Measurements from ENCODE around the gene IL27RA. TPM values are rescaled to one million over a fixed set of nuclear protein-coding genes. Genes with fewer than 3 reads are reported as not detected.
"Not testable (repeated sequence)": the region's sequence is repeated elsewhere in the genome, so short reads cannot be mapped to it uniquely, and the experiment has no call there.

The IL27RA gene
- total and polyA plus RNA-seq, 2 donors (not counting 3 experiments of a cell fraction or from before 2014, with no cell fraction given) = 1.6 to 4.5 TPM

DNA sequence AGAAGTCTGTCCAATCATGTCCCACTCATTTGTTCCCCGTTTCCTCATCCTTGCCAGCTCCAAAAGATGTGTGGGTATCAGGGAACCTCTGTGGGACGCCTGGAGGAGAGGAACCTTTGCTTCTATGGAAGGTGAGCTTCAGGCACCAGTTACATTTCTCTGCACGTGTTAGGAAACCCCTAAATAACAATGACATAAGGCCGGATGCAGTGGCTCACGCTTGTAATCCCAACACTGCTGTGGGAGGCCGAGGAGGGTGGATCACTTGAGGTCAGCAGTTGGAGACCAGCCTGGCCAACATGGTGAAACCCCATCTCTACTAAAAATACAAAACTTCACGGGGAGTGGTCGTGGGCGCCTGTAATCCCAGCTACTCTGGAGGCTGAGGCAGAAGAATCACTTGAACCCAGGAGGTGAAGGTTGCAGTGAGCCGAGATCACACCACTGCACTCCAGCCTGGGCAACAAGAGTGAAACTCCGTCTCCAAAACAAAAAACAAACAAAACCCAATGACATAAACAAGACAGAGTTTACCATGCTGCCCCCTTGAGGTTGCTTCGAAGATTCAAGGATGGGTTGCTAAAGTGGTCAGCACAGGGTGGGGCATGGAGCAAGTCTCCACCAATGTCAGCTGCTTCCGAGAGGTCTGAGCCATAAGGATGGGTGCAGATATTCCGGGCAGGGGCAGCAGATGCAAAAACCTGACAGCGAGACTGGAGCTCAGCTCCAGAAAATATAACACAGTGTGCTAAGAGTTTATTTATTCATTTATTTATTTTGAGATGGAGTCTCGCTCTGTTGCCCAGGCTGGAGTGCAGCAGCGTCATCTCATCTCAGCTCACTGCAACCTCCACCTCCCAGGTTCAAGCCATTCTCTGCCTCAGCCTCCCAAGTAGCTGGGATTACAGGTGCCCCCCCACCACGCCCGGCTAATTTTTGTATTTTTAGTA is 11.4 kb downstream of the IL27RA start:
- ChIA-PET POLR2A (interaction anchor here (0.7 kb wide), 1 partner anchor 819 kb away, joined by 3 read pairs; no protein-coding TSS in a partner anchor), CTCF (interaction anchor here (0.7 to 3.8 kb wide), 20 partner anchors 9 to 163 kb away, joined by 3 to 22 read pairs (median 4); partner anchors contain the start of genes ASF1B, IL27RA, RFX1 and RLN3)
- dilution Hi-C loops (cut with MboI; ENCODE audit: extremely low pct_ligation_motif_present, low sequenced_read_pairs); H3K4me1 ChIP-seq (ENCODE audit: control insufficient read depth, extremely low read depth, insufficient read depth, low read length); H3K36me3 ChIP-seq (ENCODE audit: control insufficient read depth in 2 of 2, extremely low read depth in 1 of 2, insufficient read depth in 2 of 2, low read length in 2 of 2); H3K79me2 ChIP-seq (ENCODE audit: control insufficient read depth, insufficient read depth, low read length); BruUV-seq (replicated peaks); H3K4me3 ChIP-seq (replicated peaks in 1 of 3; ENCODE audit: insufficient read depth in 1 of 3, low read depth in 1 of 3, low read length in 3 of 3); H3K4me2 ChIP-seq (ENCODE audit: insufficient read depth, low read length); H3K9me1 ChIP-seq (replicated peaks; ENCODE audit: control insufficient read depth, extremely low read depth, insufficient read depth, low read length); H4K20me1 ChIP-seq (replicated peaks; ENCODE audit: control insufficient read depth, extremely low read depth, insufficient read depth, low read length); H3K27me3 ChIP-seq (ENCODE audit: control insufficient read depth in 2 of 2, insufficient read depth in 2 of 2, low read length in 2 of 2); H3K9me3 ChIP-seq (replicated peaks; ENCODE audit: control insufficient read depth, insufficient read depth, low read length): not testable (repeated sequence)
- peak overlapping the region; percentile 48 for H3K27ac ChIP-seq (ENCODE audit: insufficient read depth, low read depth, low read length)
- FAIRE-seq = peak; percentile 69
- TF ChIP-seq, protein P1, sequence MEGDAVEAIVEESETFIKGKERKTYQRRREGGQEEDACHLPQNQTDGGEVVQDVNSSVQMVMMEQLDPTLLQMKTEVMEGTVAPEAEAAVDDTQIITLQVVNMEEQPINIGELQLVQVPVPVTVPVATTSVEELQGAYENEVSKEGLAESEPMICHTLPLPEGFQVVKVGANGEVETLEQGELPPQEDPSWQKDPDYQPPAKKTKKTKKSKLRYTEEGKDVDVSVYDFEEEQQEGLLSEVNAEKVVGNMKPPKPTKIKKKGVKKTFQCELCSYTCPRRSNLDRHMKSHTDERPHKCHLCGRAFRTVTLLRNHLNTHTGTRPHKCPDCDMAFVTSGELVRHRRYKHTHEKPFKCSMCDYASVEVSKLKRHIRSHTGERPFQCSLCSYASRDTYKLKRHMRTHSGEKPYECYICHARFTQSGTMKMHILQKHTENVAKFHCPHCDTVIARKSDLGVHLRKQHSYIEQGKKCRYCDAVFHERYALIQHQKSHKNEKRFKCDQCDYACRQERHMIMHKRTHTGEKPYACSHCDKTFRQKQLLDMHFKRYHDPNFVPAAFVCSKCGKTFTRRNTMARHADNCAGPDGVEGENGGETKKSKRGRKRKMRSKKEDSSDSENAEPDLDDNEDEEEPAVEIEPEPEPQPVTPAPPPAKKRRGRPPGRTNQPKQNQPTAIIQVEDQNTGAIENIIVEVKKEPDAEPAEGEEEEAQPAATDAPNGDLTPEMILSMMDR (IDR thresholded peaks at IDR 0.05; ENCODE audit: extremely low read depth in 1 of 2, insufficient read depth in 1 of 2, low read depth in 1 of 2, low read length in 2 of 2) = peak; percentile 59 to 63
- peak; percentile 78 for DNase-seq (ENCODE audit: low read depth, low spot score)
- peak overlapping the region; percentile 48 for H2AFZ ChIP-seq (ENCODE audit: low read depth, low read length)
- intact Hi-C loops (cut with micrococcal nuclease) = loop anchor here (1.0 to 10.0 kb wide), 4 partner anchors 36 to 448 kb away; partner anchors contain the start of genes DCAF15 and RFX1
- peak overlapping the region; percentile 13 for H3K9ac ChIP-seq (replicated peaks; ENCODE audit: extremely low read depth, insufficient read depth, low read length)

DNA sequence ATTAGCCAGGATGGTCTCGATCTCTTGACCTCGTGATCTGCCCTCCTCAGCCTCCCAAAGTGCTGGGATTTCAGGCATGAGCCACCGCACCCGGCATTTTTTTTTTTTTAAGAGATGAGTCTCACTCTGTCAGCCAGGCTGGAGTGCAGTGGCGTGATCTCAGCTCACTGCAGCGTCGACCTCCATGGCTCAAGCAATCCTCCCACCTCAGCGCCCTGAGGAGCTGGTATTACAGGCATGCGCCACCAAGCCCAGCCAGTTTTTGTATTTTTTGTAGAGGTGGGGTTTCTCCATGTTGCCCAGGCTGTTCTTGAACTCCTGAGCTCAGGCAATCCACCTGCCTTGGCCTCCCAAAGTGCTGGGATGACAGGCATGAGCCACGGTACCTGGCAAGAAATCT is 16.3 kb downstream of the IL27RA start:
- H3K9ac ChIP-seq (replicated peaks; ENCODE audit: extremely low read depth, insufficient read depth, low read length); FAIRE-seq; BruUV-seq (replicated peaks); H3K4me3 ChIP-seq (replicated peaks in 1 of 3; ENCODE audit: insufficient read depth in 1 of 3, low read depth in 1 of 3, low read length in 3 of 3); H3K27ac ChIP-seq (ENCODE audit: insufficient read depth, low read depth, low read length); H3K4me2 ChIP-seq (ENCODE audit: insufficient read depth, low read length); H4K20me1 ChIP-seq (replicated peaks; ENCODE audit: control insufficient read depth, extremely low read depth, insufficient read depth, low read length); H3K9me3 ChIP-seq (replicated peaks; ENCODE audit: control insufficient read depth, insufficient read depth, low read length); DNase-seq (ENCODE audit: low read depth, low spot score); H3K9me1 ChIP-seq (replicated peaks; ENCODE audit: control insufficient read depth, extremely low read depth, insufficient read depth, low read length); H3K36me3 ChIP-seq (ENCODE audit: control insufficient read depth in 2 of 2, extremely low read depth in 1 of 2, insufficient read depth in 2 of 2, low read length in 2 of 2); dilution Hi-C loops (cut with MboI; ENCODE audit: extremely low pct_ligation_motif_present, low sequenced_read_pairs); H3K79me2 ChIP-seq (ENCODE audit: control insufficient read depth, insufficient read depth, low read length); H3K4me1 ChIP-seq (ENCODE audit: control insufficient read depth, extremely low read depth, insufficient read depth, low read length); H3K27me3 ChIP-seq (ENCODE audit: control insufficient read depth in 2 of 2, insufficient read depth in 2 of 2, low read length in 2 of 2); H2AFZ ChIP-seq (ENCODE audit: low read depth, low read length): not testable (repeated sequence)
- CTCF ChIA-PET = interaction anchor here (0.7 to 6.4 kb wide), 13 partner anchors 9 to 169 kb away, joined by 3 to 58 read pairs (median 4); partner anchors contain the start of genes DCAF15, IL27RA and MISP3
- intact Hi-C loops (cut with micrococcal nuclease) = loop anchor here (10.0 kb wide), 1 partner anchor 453 kb away; no protein-coding TSS in a partner anchor
- POLR2A ChIA-PET = interaction anchor here (0.6 kb wide), 1 partner anchor 211 kb away, joined by 5 read pairs; no protein-coding TSS in a partner anchor

Data from endothelial cell of umbilical vein (primary cell).